Keratinocyte (primary cell): Measurements from ENCODE around the gene TAF6. TPM values are rescaled to one million over a fixed set of nuclear protein-coding genes. Genes with fewer than 3 reads are reported as not detected.

ENCODE experiments used
- DNase-seq: peaks from one replicate; pipeline ENCODE4 v3.0.0-alpha.2; 2011; ENCODE audit warnings: low read depth, missing footprints, low spot score
- FAIRE-seq: peaks from 2 replicates; lab custom pipeline; 2011; peaks lifted over from hg19 to GRCh38; lab: Jason Lieb, UNC
- H2AFZ ChIP-seq: 2 replicates; pipeline ENCODE4 v1.6.0; 2012; ENCODE audit warnings: low read length, control low read depth, inconsistent platforms; ENCODE audit not compliant: control insufficient read depth
- H3K27ac ChIP-seq: 2 replicates; pipeline ENCODE4 v1.5.1; 2011; ENCODE audit warnings: low read length; ENCODE audit not compliant: control insufficient read depth, insufficient read depth
- H3K27me3 ChIP-seq: 3 replicates; pipeline ENCODE4 v1.6.0; 2011; ENCODE audit warnings: low read length; ENCODE audit not compliant: control insufficient read depth, insufficient read depth; ENCODE audit errors: extremely low read depth
- H3K36me3 ChIP-seq, 2 experiments: 2 replicates in 1 of 2; 3 replicates in 1 of 2; pipeline ENCODE4 v1.5.1; 2011; ENCODE audit warnings: low read length in 2 of 2, mild to moderate bottlenecking in 1 of 2; ENCODE audit not compliant: control insufficient read depth in 2 of 2, insufficient read depth in 2 of 2; ENCODE audit errors: extremely low read depth in 1 of 2
- H3K4me1 ChIP-seq: 3 replicates; pipeline ENCODE4 v1.5.1; 2011; ENCODE audit warnings: low read length; ENCODE audit not compliant: control insufficient read depth, insufficient read depth; ENCODE audit errors: extremely low read depth
- H3K4me2 ChIP-seq: 3 replicates; pipeline ENCODE4 v1.6.0; 2011; ENCODE audit warnings: low read depth, low read length; ENCODE audit not compliant: control insufficient read depth, insufficient read depth; ENCODE audit errors: extremely low read depth
- H3K4me3 ChIP-seq, 3 experiments: fragments of 200-600 bp in 1 of 3; sonication (generic) in 1 of 3; 2 replicates in 2 of 3; 3 replicates in 1 of 3; pipeline ENCODE4 v1.5.1; 2011 to 2016; ENCODE audit warnings: low read length in 3 of 3, mild to moderate bottlenecking in 3 of 3, control low read depth in 2 of 3, inconsistent platforms in 1 of 3, low read depth in 1 of 3, mixed read lengths in 1 of 3, mixed run types in 1 of 3, moderate library complexity in 1 of 3; ENCODE audit not compliant: control insufficient read depth in 2 of 3, insufficient read depth in 2 of 3; ENCODE audit errors: extremely low read depth in 1 of 3
- H3K79me2 ChIP-seq: 2 replicates; pipeline ENCODE4 v1.6.0; 2012; ENCODE audit warnings: low read length; ENCODE audit not compliant: control insufficient read depth, insufficient read depth
- H3K9ac ChIP-seq: 3 replicates; pipeline ENCODE4 v1.6.0; 2011; ENCODE audit warnings: low read length; ENCODE audit not compliant: control insufficient read depth, insufficient read depth; ENCODE audit errors: extremely low read depth
- H3K9me1 ChIP-seq: 3 replicates; pipeline ENCODE4 v1.6.0; 2011; ENCODE audit warnings: low read length; ENCODE audit not compliant: control insufficient read depth, insufficient read depth; ENCODE audit errors: extremely low read depth
- H3K9me3 ChIP-seq: 2 replicates; pipeline ENCODE4 v1.5.1; 2012; ENCODE audit warnings: low read depth, low read length; ENCODE audit not compliant: control insufficient read depth
- H4K20me1 ChIP-seq: 3 replicates; pipeline ENCODE4 v1.6.0; 2011; ENCODE audit warnings: low read length; ENCODE audit not compliant: control insufficient read depth, insufficient read depth; ENCODE audit errors: extremely low read depth
- EZH2 ChIP-seq: IDR thresholded peaks from one replicate; pipeline ENCODE4 v1.6.1; 2012; ENCODE audit warnings: inconsistent platforms, mild to moderate bottlenecking, low read length, moderate library complexity
- dilution Hi-C: fragments of 300-500 bp; cut with MboI; formaldehyde crosslinking; loops from one replicate; pipeline ENCODE4 v1.7.0; 2020; ENCODE audit warnings: low sequenced_read_pairs; ENCODE audit not compliant: extremely low pct_ligation_motif_present
- polyA plus RNA-seq, 5 experiments: library from polyadenylated mRNA; depleted of rRNA in 3 of 5; stranded (reverse) in 3 of 5; stranded (forward) in 1 of 5; unstranded in 1 of 5; fragments of >200 nt; gene quantifications; 1 replicate in 1 of 5; 2 replicates in 3 of 5; 3 replicates in 1 of 5; pipeline versions ENCODE4 v1.2.1 to v1.2.3, GENCODE V29; 2011 to 2012; ENCODE audit warnings: missing spikeins in 2 of 5, low read depth in 1 of 5, low replicate concordance in 1 of 5
- TF ChIP-seq, protein P1 (sequence below), 3 experiments: IDR thresholded peaks in 1 of 3; conservative IDR thresholded peaks in 1 of 3; optimal IDR thresholded peaks in 1 of 3; 2 replicates in 2 of 3; 3 replicates in 1 of 3; pipeline versions ENCODE3 to v1.5.1; 2011; ENCODE audit warnings: low read length in 3 of 3, mild to moderate bottlenecking in 3 of 3, moderate library complexity in 2 of 3, control low read depth in 1 of 3, inconsistent platforms in 1 of 3; ENCODE audit not compliant: insufficient read depth in 2 of 3; ENCODE audit errors: extremely low read depth in 1 of 3

TAF6 gene
- polyA plus RNA-seq, 1 donor (not counting 4 experiments of a cell fraction or from before 2014, with no cell fraction given): 7.6 TPM

DNA sequence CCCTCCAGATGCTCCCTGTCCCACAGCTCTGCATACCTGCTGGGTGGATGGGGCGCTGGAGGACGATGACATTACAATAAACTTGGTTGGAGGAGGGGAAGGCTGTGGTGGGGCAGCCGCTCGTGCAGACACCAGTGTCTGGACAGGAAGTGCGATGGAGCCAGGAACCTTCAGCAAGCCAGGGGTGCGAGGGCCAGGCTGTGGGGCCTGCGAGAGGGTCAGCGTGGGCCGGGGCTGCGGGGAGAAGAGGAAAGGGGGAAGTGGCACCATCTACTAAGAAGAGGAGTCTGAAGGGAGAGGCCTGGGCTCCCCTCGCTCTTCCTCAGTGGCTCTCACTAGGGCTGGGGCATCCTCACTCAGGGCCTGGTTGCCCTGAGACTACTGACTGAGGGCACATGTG is 11.3 kb downstream of the TAF6 start:
- FAIRE-seq (no peak), DNase-seq (no peak)
- Histone ChIP-seq H2AFZ (no peak overlapping the region), H3K27ac (no peak overlapping the region), H3K36me3 (peaks cover 10 to 46% of the 10 kb centered on the region in 2 experiments), H3K4me3 (no peak overlapping the region), H3K9ac (no peak overlapping the region), H3K79me2 (no peaks in the 10 kb centered on the region), H4K20me1 (no peaks in the 10 kb centered on the region), H3K9me1 (no peaks in the 10 kb centered on the region), H3K27me3 (no peaks in the 10 kb centered on the region), H3K4me1 (no peaks in the 10 kb centered on the region), H3K9me3 (no peaks in the 10 kb centered on the region), H3K4me2 (no peak overlapping the region)
- TF ChIP-seq, protein P1, sequence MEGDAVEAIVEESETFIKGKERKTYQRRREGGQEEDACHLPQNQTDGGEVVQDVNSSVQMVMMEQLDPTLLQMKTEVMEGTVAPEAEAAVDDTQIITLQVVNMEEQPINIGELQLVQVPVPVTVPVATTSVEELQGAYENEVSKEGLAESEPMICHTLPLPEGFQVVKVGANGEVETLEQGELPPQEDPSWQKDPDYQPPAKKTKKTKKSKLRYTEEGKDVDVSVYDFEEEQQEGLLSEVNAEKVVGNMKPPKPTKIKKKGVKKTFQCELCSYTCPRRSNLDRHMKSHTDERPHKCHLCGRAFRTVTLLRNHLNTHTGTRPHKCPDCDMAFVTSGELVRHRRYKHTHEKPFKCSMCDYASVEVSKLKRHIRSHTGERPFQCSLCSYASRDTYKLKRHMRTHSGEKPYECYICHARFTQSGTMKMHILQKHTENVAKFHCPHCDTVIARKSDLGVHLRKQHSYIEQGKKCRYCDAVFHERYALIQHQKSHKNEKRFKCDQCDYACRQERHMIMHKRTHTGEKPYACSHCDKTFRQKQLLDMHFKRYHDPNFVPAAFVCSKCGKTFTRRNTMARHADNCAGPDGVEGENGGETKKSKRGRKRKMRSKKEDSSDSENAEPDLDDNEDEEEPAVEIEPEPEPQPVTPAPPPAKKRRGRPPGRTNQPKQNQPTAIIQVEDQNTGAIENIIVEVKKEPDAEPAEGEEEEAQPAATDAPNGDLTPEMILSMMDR (optimal IDR thresholded peaks at IDR 0.05 in 1 of 3, IDR thresholded peaks at IDR 0.05 in 1 of 3, conservative IDR thresholded peaks at IDR 0.05 in 1 of 3; ENCODE audit: extremely low read depth in 1 of 3, insufficient read depth in 2 of 3, low read length in 3 of 3): no peak
- no peak for TF ChIP-seq EZH2
- dilution Hi-C loops: no loop called here

DNA sequence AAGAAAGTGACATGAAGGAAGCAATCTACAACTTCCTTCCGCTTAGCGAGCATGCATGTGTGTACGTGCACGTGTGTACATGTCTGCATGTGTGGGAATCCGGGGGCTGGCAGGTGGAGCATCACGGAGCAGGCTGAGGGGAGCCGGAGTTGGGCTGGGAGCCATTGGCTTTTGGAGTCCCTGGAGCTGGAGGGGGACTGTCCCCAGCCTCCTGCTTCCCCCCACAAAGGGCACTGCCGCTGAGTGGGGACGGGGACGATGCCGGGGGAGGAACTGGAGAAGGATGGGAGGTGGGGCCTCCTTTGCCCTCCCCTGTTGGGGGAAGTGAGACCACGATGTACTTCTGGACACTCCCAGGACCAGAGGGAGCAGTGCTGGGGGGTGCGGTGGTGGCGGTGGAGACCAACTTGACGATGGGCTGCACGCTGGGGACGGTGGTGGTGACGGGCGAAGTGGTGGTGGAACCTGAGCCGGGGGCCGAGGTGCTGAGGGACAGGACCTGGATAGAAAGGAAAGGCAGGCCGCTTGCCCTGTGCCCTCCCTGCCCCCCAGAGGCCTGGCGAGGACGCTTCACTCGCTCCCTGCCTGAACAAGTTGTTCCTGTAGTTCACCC is 11.9 kb downstream of the TAF6 start:
- Histone ChIP-seq H4K20me1 (no peaks in the 10 kb centered on the region), H3K9me1 (no peaks in the 10 kb centered on the region), H3K27ac (no peak overlapping the region), H3K27me3 (no peaks in the 10 kb centered on the region), H3K4me3 (no peak overlapping the region), H3K9me3 (no peaks in the 10 kb centered on the region), H3K79me2 (peaks cover 4% of the 10 kb centered on the region), H3K36me3 (peaks cover 10 to 45% of the 10 kb centered on the region in 2 experiments), H3K9ac (no peak overlapping the region), H2AFZ (no peak overlapping the region), H3K4me1 (peaks cover 4% of the 10 kb centered on the region), H3K4me2 (no peak overlapping the region)
- dilution Hi-C loops: no loop called here
- no peak for TF ChIP-seq EZH2
- TF ChIP-seq, protein P1 (optimal IDR thresholded peaks at IDR 0.05 in 1 of 3, IDR thresholded peaks at IDR 0.05 in 1 of 3, conservative IDR thresholded peaks at IDR 0.05 in 1 of 3; ENCODE audit: extremely low read depth in 1 of 3, insufficient read depth in 2 of 3, low read length in 3 of 3): no peak
- DNase-seq (no peak), FAIRE-seq (no peak)
